Measurements from ENCODE around the gene ADAMTS12.

- TF ChIP-seq ZNF217 (IDR thresholded peaks at IDR 0.05) (no peak), MXI1 (IDR thresholded peaks at IDR 0.05; ENCODE audit: low read depth, low read length) (no peak), CTCF (IDR thresholded peaks at IDR 0.05 in 2 of 3, conservative IDR thresholded peaks at IDR 0.05 in 1 of 3; ENCODE audit: control insufficient read depth in 2 of 3, extremely low read depth in 1 of 3, insufficient read depth in 1 of 3, low read depth in 3 of 3, low read length in 3 of 3) (no peak), BHLHE40 (IDR thresholded peaks at IDR 0.05; ENCODE audit: borderline replicate concordance in 1 of 2, low read depth in 2 of 2, low read length in 1 of 2) (no peak), ZNF274 (IDR thresholded peaks at IDR 0.05; ENCODE audit: insufficient read depth, insufficient read length) (no peak)
These were observed 389.9 kb downstream of the ADAMTS12 start for GRCh38 chr5:33501899-33502298.
